Fibroblast of peridontal ligament (primary cell): ENCODE measurements around the gene CHRNG.

ENCODE experiments used
- DNase-seq: peaks from one replicate; pipeline ENCODE4 v3.0.0-alpha.2; 2010; ENCODE audit errors: extremely low read depth

CHRNG gene

GRCh38 chr2:232576995-232577394, 37.5 kb downstream of the CHRNG start:
- DNase-seq: peak; percentile 43

GRCh38 chr2:232577841-232578240, 38.3 kb downstream of the CHRNG start:
- no peak for DNase-seq

GRCh38 chr2:232578626-232579025, 39.1 kb downstream of the CHRNG start:
- no peak for DNase-seq

DNA sequence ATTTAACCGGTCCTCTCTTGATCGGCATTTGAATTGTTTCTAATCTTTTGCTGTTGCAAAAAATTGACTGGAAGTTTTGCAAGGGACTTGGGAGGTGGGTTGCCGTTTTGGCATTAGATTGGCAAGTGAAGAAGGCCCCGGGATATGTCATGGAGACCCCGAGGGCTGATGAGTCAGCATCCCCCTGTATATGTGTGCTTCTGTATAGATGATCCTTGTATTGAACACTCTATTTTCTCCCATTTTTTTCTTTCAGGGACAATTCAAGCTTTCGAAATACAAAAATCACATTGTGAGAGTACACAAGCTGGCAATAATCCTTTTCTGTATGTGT, 41.1 kb downstream of the CHRNG start:
- no peak for DNase-seq

- DNase-seq: no peak
Measured at GRCh38 chr2:232581725-232582124, 42.2 kb downstream of the CHRNG start.

GRCh38 chr2:232584238-232584637, 44.7 kb downstream of the CHRNG start:
- no peak for DNase-seq

DNA sequence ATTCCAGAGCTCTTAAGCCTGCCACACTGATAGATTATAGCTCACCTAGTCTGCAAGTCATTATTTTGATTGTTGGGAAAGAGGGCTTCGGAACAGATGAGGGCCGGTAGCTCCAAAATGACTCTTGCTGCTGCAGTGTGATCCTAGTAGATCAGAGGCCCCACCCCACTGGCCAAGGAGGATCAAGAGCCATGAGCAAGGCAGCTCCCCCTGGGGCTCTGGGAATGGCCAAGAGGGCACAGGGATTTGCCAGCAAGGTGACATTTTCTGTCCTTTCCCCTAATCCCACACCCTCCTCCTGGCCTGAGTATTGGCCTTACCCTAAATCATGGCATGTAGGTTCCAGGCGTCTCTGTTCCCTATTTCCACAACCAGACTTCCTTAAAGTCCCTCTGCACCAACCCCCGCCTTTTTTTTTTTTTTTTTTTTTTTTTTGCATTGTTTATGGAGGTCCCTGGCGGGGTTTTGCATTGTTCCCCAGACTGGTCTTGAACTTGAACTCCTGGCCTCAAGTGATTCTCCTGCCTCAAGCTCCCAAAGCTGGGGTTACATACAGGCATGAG, 47.5 kb downstream of the CHRNG start:
- no peak for DNase-seq

- no peak for DNase-seq
Measured at GRCh38 chr2:232587512-232587911, 48.0 kb downstream of the CHRNG start.

GRCh38 chr2:232588031-232588430, 48.5 kb downstream of the CHRNG start:
- DNase-seq: no peak

GRCh38 chr2:232588680-232589585, 49.4 kb downstream of the CHRNG start:
- peak; percentile 91 for DNase-seq

DNA sequence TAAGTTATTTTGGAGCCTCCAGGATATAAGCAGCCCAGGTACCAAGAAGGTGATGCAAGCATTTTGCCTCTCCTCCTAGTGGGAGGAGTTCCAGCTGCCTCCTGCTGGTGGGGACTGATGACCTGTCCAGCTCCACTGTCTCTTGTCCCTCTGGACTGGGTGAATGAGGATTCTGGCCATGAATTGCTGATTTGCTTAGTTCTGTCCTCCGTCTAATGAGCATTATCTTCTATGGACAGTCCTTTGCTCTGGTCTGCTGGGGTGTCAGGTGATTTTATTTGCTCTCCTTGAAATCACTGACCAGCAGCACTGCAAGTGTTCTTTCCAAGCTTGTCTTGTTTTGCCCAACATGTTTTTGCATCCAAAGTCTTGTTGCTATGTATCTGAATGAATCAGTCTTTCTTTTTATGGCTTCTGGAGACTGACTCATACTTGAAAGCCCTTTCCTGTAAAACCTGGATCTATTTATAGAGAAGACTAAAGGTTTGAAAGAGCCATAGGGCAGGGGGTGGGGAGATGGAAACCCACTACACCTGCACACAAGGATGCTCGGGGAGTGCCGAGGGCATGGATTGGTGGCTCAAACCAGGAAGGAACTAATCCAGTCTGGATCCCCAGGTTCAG, 53.4 kb downstream of the CHRNG start:
- DNase-seq: peak; percentile 68

GRCh38 chr2:232593982-232594381, 54.5 kb downstream of the CHRNG start:
- no peak for DNase-seq
